ENCODE results near the gene PPIB.

DNA sequence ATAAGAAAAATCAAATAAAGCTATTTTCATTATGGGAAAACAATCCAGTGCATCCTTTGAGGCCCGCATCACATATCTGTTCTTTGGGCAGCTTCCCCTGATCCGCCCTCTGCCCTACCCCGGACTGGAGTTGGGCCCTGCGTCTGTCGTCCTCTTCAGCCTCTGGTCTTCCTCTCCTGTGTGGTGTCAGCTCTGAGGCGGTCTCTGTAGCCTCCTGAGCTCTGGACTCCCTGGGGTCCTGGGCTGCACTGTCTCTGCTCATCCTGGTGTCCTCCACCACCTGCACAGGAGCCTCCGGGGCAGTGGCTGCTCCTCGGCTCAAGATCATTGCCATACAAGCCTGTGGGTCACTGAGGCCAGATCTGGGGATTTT, 18.6 kb downstream of the PPIB start:
- TF ChIP-seq POLR2A (IDR thresholded peaks at IDR 0.05) (no peak), EP300 (IDR thresholded peaks at IDR 0.05) (no peak)
- TF ChIP-seq, protein P1, sequence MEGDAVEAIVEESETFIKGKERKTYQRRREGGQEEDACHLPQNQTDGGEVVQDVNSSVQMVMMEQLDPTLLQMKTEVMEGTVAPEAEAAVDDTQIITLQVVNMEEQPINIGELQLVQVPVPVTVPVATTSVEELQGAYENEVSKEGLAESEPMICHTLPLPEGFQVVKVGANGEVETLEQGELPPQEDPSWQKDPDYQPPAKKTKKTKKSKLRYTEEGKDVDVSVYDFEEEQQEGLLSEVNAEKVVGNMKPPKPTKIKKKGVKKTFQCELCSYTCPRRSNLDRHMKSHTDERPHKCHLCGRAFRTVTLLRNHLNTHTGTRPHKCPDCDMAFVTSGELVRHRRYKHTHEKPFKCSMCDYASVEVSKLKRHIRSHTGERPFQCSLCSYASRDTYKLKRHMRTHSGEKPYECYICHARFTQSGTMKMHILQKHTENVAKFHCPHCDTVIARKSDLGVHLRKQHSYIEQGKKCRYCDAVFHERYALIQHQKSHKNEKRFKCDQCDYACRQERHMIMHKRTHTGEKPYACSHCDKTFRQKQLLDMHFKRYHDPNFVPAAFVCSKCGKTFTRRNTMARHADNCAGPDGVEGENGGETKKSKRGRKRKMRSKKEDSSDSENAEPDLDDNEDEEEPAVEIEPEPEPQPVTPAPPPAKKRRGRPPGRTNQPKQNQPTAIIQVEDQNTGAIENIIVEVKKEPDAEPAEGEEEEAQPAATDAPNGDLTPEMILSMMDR (IDR thresholded peaks at IDR 0.05) = no peak
